SK-N-SH (cell line): Measurements from ENCODE around the gene ATP1A1.

Experiments used
- EP300 ChIP-seq, 2 experiments: IDR thresholded peaks; 2 replicates each; pipeline versions ENCODE4 v1.4.0 to v1.6.1; 2012; ENCODE audit warnings: borderline replicate concordance in 1 of 2, low read depth in 1 of 2, low read length in 1 of 2
- EZH2phosphoT487 ChIP-seq: fragments of 200-600 bp; sonication (generic); IDR thresholded peaks from 2 replicates; pipeline ENCODE4 v1.6.1; 2017; ENCODE audit warnings: low read depth, mixed run types, mild to moderate bottlenecking, antibody characterized with exemption, moderate library complexity, borderline replicate concordance
- FOSL2 ChIP-seq: IDR thresholded peaks from 2 replicates; pipeline ENCODE4 v1.4.0; 2012; ENCODE audit warnings: low read depth, mild to moderate bottlenecking, moderate library complexity, borderline replicate concordance
- POLR2AphosphoS5 ChIP-seq: IDR thresholded peaks from 2 replicates; pipeline ENCODE4 v1.6.1; 2012; ENCODE audit warnings: low read depth, low read length
- USF2 ChIP-seq: fragments of 150-350 bp; IDR thresholded peaks from 2 replicates; pipeline ENCODE4 v1.6.1; 2017; ENCODE audit warnings: antibody characterized with exemption, low read length, low read depth, borderline replicate concordance
- TF ChIP-seq, protein P1 (sequence below): fragments of 200-600 bp; sonication (generic); IDR thresholded peaks from 2 replicates; pipeline ENCODE4 v1.6.1; 2017; ENCODE audit warnings: antibody characterized with exemption, mild to moderate bottlenecking, moderate library complexity

GRCh38 chr1:116408193-116408592, 35.1 kb downstream of the ATP1A1 start:
- TF ChIP-seq, protein P1, sequence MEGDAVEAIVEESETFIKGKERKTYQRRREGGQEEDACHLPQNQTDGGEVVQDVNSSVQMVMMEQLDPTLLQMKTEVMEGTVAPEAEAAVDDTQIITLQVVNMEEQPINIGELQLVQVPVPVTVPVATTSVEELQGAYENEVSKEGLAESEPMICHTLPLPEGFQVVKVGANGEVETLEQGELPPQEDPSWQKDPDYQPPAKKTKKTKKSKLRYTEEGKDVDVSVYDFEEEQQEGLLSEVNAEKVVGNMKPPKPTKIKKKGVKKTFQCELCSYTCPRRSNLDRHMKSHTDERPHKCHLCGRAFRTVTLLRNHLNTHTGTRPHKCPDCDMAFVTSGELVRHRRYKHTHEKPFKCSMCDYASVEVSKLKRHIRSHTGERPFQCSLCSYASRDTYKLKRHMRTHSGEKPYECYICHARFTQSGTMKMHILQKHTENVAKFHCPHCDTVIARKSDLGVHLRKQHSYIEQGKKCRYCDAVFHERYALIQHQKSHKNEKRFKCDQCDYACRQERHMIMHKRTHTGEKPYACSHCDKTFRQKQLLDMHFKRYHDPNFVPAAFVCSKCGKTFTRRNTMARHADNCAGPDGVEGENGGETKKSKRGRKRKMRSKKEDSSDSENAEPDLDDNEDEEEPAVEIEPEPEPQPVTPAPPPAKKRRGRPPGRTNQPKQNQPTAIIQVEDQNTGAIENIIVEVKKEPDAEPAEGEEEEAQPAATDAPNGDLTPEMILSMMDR: no peak
- TF ChIP-seq POLR2AphosphoS5 (no peak), EZH2phosphoT487 (no peak), FOSL2 (no peak), EP300 (IDR thresholded peaks at IDR 0.05; ENCODE audit: borderline replicate concordance in 1 of 2, low read depth in 1 of 2, low read length in 1 of 2) (no peak), USF2 (no peak)
